Activated CD8-positive, alpha-beta memory T cell treated with anti-CD3 and anti-CD28 coated beads for 36 hours (primary cell): ENCODE data around the gene STK11. TPM values are rescaled to one million over a fixed set of nuclear protein-coding genes. Genes with fewer than 3 reads are reported as not detected.

Experiments used
- total RNA-seq, 2 experiments: library from RNA; stranded (reverse); gene quantifications; one replicate each; pipeline ENCODE4 v1.2.3, GENCODE V29; 2021

STK11 gene
- total RNA-seq, 2 experiments from 2014 or later: 58.7 to 62.5 TPM

Other genes with a start within 250 kb of the STK11 start
- 100 to 1,000 TPM; 121 to 126 TPM for gene WDR18, start 221.4 kb upstream of the STK11 start, total RNA-seq
- gene GRIN3B, start 205.4 kb upstream of the STK11 start, total RNA-seq: not detected
- gene TMEM259, start 184.7 kb upstream of the STK11 start, total RNA-seq: 100 to 1,000 TPM; 132 to 141 TPM
- gene RNU6-2, start 184.3 kb upstream of the STK11 start, total RNA-seq: not detected
- 10 to 100 TPM; 64.2 to 71.2 TPM for gene CNN2, start 179.2 kb upstream of the STK11 start, total RNA-seq
- 10 to 100 TPM; 16.1 to 17.2 TPM for gene ABCA7, start 165.7 kb upstream of the STK11 start, total RNA-seq
- gene ARHGAP45, start 138.6 kb upstream of the STK11 start, total RNA-seq: 100 to 1,000 TPM; 148 to 154 TPM
- gene POLR2E, start 110.4 kb upstream of the STK11 start, total RNA-seq: 100 to 1,000 TPM; 272 to 275 TPM
- gene GPX4, start 101.8 kb upstream of the STK11 start, total RNA-seq: 100 to 1,000 TPM; 205 to 209 TPM
- 10 to 100 TPM; 56.6 to 59.0 TPM for gene SBNO2, start 31.5 kb upstream of the STK11 start, total RNA-seq
- gene CBARP, start 32.2 kb downstream of the STK11 start, total RNA-seq: 1 to 10 TPM in 1 of 2 experiments, under 1 TPM in 1; 0.95 to 1.1 TPM
- gene ATP5F1D, start 36.0 kb downstream of the STK11 start, total RNA-seq: 100 to 1,000 TPM; 193 to 194 TPM
- gene MIDN, start 42.8 kb downstream of the STK11 start, total RNA-seq: 10 to 100 TPM; 45.3 to 50.0 TPM
- gene CIRBP, start 63.6 kb downstream of the STK11 start, total RNA-seq: 100 to 1,000 TPM; 207 to 210 TPM
- gene FAM174C, start 69.8 kb downstream of the STK11 start, total RNA-seq: 100 to 1,000 TPM; 105 to 112 TPM
- not detected for gene EFNA2, start 80.1 kb downstream of the STK11 start, total RNA-seq
- gene NDUFS7, start 178.1 kb downstream of the STK11 start, total RNA-seq: 100 to 1,000 TPM in 1 of 2 experiments, 10 to 100 TPM in 1; 99.4 to 104 TPM
- gene GAMT, start 195.8 kb downstream of the STK11 start, total RNA-seq: 10 to 100 TPM; 29.3 to 30.8 TPM
- 100 to 1,000 TPM; 295 to 300 TPM for gene DAZAP1, start 201.8 kb downstream of the STK11 start, total RNA-seq
- gene RPS15, start 232.6 kb downstream of the STK11 start, total RNA-seq: 1,000 to 10,000 TPM; 1,429 to 1,438 TPM
- under 1 TPM; 0.06 to 0.13 TPM for gene APC2, start 244.3 kb downstream of the STK11 start, total RNA-seq